Esophagus squamous epithelium (tissue), 5 donors: ENCODE measurements around the gene KCTD5. TPM values are rescaled to one million over a fixed set of nuclear protein-coding genes. Genes with fewer than 3 reads are reported as not detected.

Experiments used
- DNase-seq: peaks from one replicate; lab custom pipeline; 2025; lab: John Stamatoyannopoulos, UW
- H3K27ac ChIP-seq, 4 donors: fragments of 200-600 bp; sonication (generic); one replicate each; pipeline ENCODE4 v1.5.1; 2016 to 2019; ENCODE audit warnings: mild to moderate bottlenecking in 1 of 4
- H3K27me3 ChIP-seq, 4 donors: fragments of 200-600 bp; sonication (generic); 1 replicate in 3 of 4; 2 replicates in 1 of 4; pipeline versions ENCODE4 v1.5.1 to v1.6.0; 2017 to 2021; ENCODE audit warnings: antibody characterized with exemption in 1 of 4
- H3K36me3 ChIP-seq, 3 donors: fragments of 200-600 bp; sonication (generic); one replicate each; pipeline ENCODE4 v1.5.1; 2016 to 2019
- H3K4me1 ChIP-seq, 3 donors: fragments of 200-600 bp; sonication (generic); one replicate each; pipeline ENCODE4 v1.5.1; 2017 to 2019
- H3K4me3 ChIP-seq, 4 donors: fragments of 200-600 bp; sonication (generic); 1 replicate in 3 of 4; 2 replicates in 1 of 4; pipeline ENCODE4 v1.5.1; 2016 to 2019; ENCODE audit warnings: mild to moderate bottlenecking in 2 of 4, moderate library complexity in 1 of 4
- H3K9me3 ChIP-seq, 3 donors: fragments of 200-600 bp; sonication (generic); one replicate each; pipeline ENCODE4 v1.5.1; 2016 to 2019
- CTCF ChIP-seq, 6 experiments: fragments of 450-650 bp in 4 of 6; fragments of 200-600 bp in 2 of 6; sonication (generic) in 2 of 6; IDR thresholded peaks; one replicate each; pipeline ENCODE4 v1.5.1; 2016 to 2019; ENCODE audit warnings: antibody characterized with exemption in 6 of 6, mild to moderate bottlenecking in 4 of 6, moderate library complexity in 4 of 6
- POLR2A ChIP-seq, 4 donors: fragments of 450-650 bp; IDR thresholded peaks; one replicate each; pipeline ENCODE4 v1.6.1; 2017; ENCODE audit warnings: antibody characterized with exemption in 4 of 4, mild to moderate bottlenecking in 4 of 4, moderate library complexity in 3 of 4
- WGBS, 2 donors: methylation state at CpG; one replicate each; pipeline ENCODE4 v1.1.5; 2018; 5-methylcytosine and 5-hydroxymethylcytosine counted together
- intact Hi-C: fragments of 100-400 bp; cut with DNase I; formaldehyde crosslinking; loops from one replicate; pipeline ENCODE4 v1.15.0; 2022
- total RNA-seq, 4 donors: library from RNA; depleted of rRNA; stranded (reverse); fragments of >200 nt; gene quantifications; one replicate each; pipeline ENCODE4 v1.1.0, GENCODE V29; 2016
- donor health status: DM: yes; HTN: yes; CAD: no.

The KCTD5 gene
- total RNA-seq, 4 donors from 2014 or later, result 24.8 to 51.9 (median 40.3) TPM

- Histone ChIP-seq H3K4me3 (no peak overlapping the region), H3K27me3 (peaks cover 0 to 28% (median 0%) of the 10 kb centered on the region in 4 donors), H3K36me3 (no peaks in the 10 kb centered on the region), H3K9me3 (no peaks in the 10 kb centered on the region), H3K4me1 (peaks cover 0 to 18% (median 4%) of the 10 kb centered on the region in 3 donors), H3K27ac (no peak overlapping the region)
- no peak for DNase-seq
- no peak for TF ChIP-seq POLR2A (IDR thresholded peaks at IDR 0.05)
- intact Hi-C loops, result no loop called here
- WGBS, 2 donors, result 83 to 87% methylated on average over 5 to 12 of the region's 12 CpGs
Measured at GRCh38 chr16:2742323-2743006, 60.1 kb downstream of the KCTD5 start.

- Histone ChIP-seq H3K27me3 (peaks cover 0 to 22% (median 0%) of the 10 kb centered on the region in 4 donors), H3K9me3 (no peaks in the 10 kb centered on the region), H3K4me3 (no peak overlapping the region), H3K27ac (no peak overlapping the region), H3K4me1 (peaks cover 0 to 18% (median 4%) of the 10 kb centered on the region in 3 donors), H3K36me3 (no peaks in the 10 kb centered on the region)
- intact Hi-C loops, result no loop called here
- 83 to 87% methylated on average over 7 to 14 of the region's 19 CpGs for WGBS, 2 donors
- TF ChIP-seq POLR2A (IDR thresholded peaks at IDR 0.05) (no peak), CTCF (IDR thresholded peaks at IDR 0.05) (no peak)
- no peak for DNase-seq
Measured at GRCh38 chr16:2743007-2743810, 60.9 kb downstream of the KCTD5 start.

GRCh38 chr16:2744711-2745110 is 62.4 kb downstream of the KCTD5 start:
- Histone ChIP-seq H3K27ac (no peak overlapping the region), H3K4me1 (peaks cover 0 to 6% (median 0%) of the 10 kb centered on the region in 3 donors), H3K9me3 (no peaks in the 10 kb centered on the region), H3K36me3 (peaks cover 0 to 8% (median 0%) of the 10 kb centered on the region in 3 donors), H3K27me3 (peaks cover 0 to 7% (median 0%) of the 10 kb centered on the region in 4 donors), H3K4me3 (no peak overlapping the region)
- WGBS, 2 donors, result 82 to 88% methylated on average over 4 to 6 of the region's 6 CpGs
- no peak for TF ChIP-seq POLR2A (IDR thresholded peaks at IDR 0.05)
- no peak for TF ChIP-seq CTCF (IDR thresholded peaks at IDR 0.05)
- intact Hi-C loops, result no loop called here
- no peak for DNase-seq

GRCh38 chr16:2745116-2745890 is 63.0 kb downstream of the KCTD5 start:
- Histone ChIP-seq H3K9me3 (no peaks in the 10 kb centered on the region), H3K4me3 (no peak overlapping the region), H3K4me1 (peaks cover 0 to under 1% (median 0%) of the 10 kb centered on the region in 3 donors), H3K27ac (no peak overlapping the region), H3K27me3 (peaks cover 0 to 1% (median 0%) of the 10 kb centered on the region in 4 donors), H3K36me3 (peaks cover 0 to 10% (median 0%) of the 10 kb centered on the region in 3 donors)
- 60 to 88% methylated on average over 2 to 3 of the region's 15 CpGs for WGBS, 2 donors
- no peak for DNase-seq
- TF ChIP-seq CTCF (IDR thresholded peaks at IDR 0.05) (no peak), POLR2A (IDR thresholded peaks at IDR 0.05) (no peak)
- intact Hi-C loops, result no loop called here

- no peak for DNase-seq
- Histone ChIP-seq H3K27me3 (no peaks in the 10 kb centered on the region), H3K4me3 (no peak overlapping the region), H3K36me3 (peaks cover 0 to 10% (median 0%) of the 10 kb centered on the region in 3 donors), H3K9me3 (no peaks in the 10 kb centered on the region), H3K27ac (no peak overlapping the region), H3K4me1 (peaks cover 0 to 3% (median 0%) of the 10 kb centered on the region in 3 donors)
- WGBS, 2 donors, result 78 to 100% methylated on average over 2 to 8 of the region's 9 CpGs
- intact Hi-C loops, result no loop called here
- TF ChIP-seq POLR2A (IDR thresholded peaks at IDR 0.05) (no peak), CTCF (IDR thresholded peaks at IDR 0.05) (no peak)
Measured at GRCh38 chr16:2745961-2746360, 63.6 kb downstream of the KCTD5 start.
